GM10266 (cell line): ENCODE measurements around the gene PIK3R2.

Source experiments
- DNase-seq: peaks from one replicate; pipeline ENCODE4 v3.0.0; 2012; ENCODE audit errors: extremely low spot score
- TF ChIP-seq, protein P1 (sequence below): IDR thresholded peaks from 2 replicates; pipeline ENCODE4 v1.5.1; 2012; ENCODE audit warnings: mild to moderate bottlenecking, low read depth; ENCODE audit not compliant: control insufficient read depth, insufficient read depth; ENCODE audit errors: missing control alignments

Gene PIK3R2

GRCh38 chr19:18137242-18137641, 15.7 kb upstream of the PIK3R2 start:
- DNase-seq: no peak
- TF ChIP-seq, protein P1, sequence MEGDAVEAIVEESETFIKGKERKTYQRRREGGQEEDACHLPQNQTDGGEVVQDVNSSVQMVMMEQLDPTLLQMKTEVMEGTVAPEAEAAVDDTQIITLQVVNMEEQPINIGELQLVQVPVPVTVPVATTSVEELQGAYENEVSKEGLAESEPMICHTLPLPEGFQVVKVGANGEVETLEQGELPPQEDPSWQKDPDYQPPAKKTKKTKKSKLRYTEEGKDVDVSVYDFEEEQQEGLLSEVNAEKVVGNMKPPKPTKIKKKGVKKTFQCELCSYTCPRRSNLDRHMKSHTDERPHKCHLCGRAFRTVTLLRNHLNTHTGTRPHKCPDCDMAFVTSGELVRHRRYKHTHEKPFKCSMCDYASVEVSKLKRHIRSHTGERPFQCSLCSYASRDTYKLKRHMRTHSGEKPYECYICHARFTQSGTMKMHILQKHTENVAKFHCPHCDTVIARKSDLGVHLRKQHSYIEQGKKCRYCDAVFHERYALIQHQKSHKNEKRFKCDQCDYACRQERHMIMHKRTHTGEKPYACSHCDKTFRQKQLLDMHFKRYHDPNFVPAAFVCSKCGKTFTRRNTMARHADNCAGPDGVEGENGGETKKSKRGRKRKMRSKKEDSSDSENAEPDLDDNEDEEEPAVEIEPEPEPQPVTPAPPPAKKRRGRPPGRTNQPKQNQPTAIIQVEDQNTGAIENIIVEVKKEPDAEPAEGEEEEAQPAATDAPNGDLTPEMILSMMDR: no peak

GRCh38 chr19:18137657-18138339, 15.2 kb upstream of the PIK3R2 start:
- no peak for DNase-seq
- TF ChIP-seq, protein P1: no peak

DNA sequence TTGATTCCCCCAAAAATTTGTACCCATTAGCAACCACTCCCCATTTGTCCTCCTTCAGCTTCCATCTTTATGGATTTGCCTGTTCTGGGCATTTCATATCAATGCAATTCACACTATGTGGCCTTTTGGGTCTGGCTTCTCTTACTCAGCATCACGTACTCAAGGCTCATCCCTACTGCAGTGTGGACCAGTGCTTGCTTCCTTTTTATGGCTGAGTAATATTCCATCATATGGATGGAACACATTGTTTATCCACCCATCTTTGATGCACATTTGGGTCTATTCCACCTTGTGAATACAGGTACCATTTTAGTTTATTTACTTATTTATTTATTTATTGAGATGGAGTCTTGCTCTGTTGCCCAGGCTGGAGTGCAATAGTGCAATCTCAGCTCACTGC, 12.5 kb upstream of the PIK3R2 start:
- TF ChIP-seq, protein P1: no peak
- DNase-seq: no peak

GRCh38 chr19:18141031-18141430, 11.9 kb upstream of the PIK3R2 start:
- DNase-seq: no peak
- TF ChIP-seq, protein P1: no peak

DNA sequence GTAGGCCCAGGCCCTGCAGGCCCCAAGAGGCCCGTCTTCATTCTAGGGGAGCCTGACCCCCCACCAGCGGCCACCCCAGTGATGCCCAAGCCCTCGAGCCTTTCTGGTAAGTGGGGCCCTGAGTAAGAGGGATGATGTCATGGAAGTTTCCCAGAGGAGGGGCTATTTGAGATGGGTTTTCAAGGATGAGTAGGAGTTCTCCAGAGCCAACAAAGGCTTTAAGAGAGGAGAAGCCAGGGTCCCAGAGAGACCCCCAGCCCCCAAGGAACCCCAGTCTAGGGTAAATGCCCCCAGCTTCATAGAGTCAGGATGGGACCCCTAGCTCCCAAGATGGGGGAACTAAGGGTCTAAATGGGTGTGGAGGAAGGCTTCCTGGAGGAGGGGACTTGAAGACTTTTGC, 9.1 kb upstream of the PIK3R2 start:
- no peak for DNase-seq
- TF ChIP-seq, protein P1: no peak

DNA sequence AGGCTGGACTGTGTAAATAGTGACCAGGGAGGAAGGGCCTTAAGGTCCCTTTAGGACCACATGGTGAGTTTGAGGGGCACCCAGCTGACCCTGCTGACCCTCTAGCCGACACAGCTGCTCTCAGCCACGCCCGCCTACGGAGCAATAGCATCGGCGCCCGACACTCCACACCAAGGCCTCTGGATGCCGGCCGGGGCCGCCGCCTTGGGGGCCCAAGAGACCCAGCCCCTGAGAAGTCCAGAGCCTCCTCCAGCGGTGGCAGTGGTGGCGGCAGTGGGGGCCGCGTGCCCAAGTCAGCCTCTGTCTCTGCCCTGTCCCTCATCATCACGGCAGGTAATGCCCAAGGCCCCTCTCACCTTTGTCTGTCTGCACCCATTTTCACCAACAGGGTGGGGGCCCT, 8.6 kb upstream of the PIK3R2 start:
- TF ChIP-seq, protein P1: no peak
- no peak for DNase-seq

DNA sequence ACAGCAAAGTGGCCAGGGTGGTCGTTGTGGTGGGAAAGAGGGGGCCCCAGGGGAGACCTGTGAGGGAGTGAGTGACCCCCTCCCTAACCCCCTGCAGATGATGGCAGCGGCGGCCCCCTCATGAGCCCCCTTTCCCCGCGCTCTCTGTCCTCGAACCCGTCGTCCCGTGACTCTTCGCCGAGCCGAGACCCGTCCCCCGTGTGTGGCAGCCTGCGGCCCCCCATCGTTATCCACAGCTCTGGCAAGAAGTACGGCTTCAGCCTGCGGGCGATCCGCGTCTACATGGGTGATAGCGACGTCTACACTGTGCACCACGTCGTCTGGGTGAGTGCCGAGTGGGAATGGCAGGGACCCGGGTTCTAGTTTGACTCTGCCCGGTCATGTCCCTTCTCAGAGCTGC, 8.1 kb upstream of the PIK3R2 start:
- TF ChIP-seq, protein P1: no peak
- no peak for DNase-seq
